Measurements from ENCODE around the gene RERG. TPM values are rescaled to one million over a fixed set of nuclear protein-coding genes. Genes with fewer than 3 reads are reported as not detected.

RERG gene
- total RNA-seq, 2 experiments from 2014 or later: not detected

GRCh38 chr12:15165012-15165659, 56.1 kb downstream of the RERG start:
- TF ChIP-seq EZH2phosphoT487 (IDR thresholded peaks at IDR 0.05; ENCODE audit: borderline replicate concordance, low read depth, low read length): no peak
- TF ChIP-seq CTCF (conservative IDR thresholded peaks at IDR 0.05; ENCODE audit: low read length): no peak
- Histone ChIP-seq H3K27ac (ENCODE audit: low read depth, low read length, poor library complexity, severe bottlenecking) (no peak overlapping the region), H3K79me2 (ENCODE audit: insufficient read depth, low read depth, low read length) (no peaks in the 10 kb centered on the region), H3K4me1 (ENCODE audit: insufficient read depth, low read length, poor library complexity, severe bottlenecking) (no peaks in the 10 kb centered on the region), H3K9me2 (ENCODE audit: insufficient read depth, low read length) (no peaks in the 10 kb centered on the region), H3K4me2 (ENCODE audit: low read length) (no peak overlapping the region), H3K4me3 (ENCODE audit: low read depth, low read length, poor library complexity, severe bottlenecking) (no peak overlapping the region), H2AFZ (ENCODE audit: low read length) (no peak overlapping the region), H3K9me3 (ENCODE audit: low read length) (no peaks in the 10 kb centered on the region), H4K20me1 (ENCODE audit: insufficient read depth, low read length) (no peaks in the 10 kb centered on the region), H3K36me3 (ENCODE audit: insufficient read depth, low read length) (no peaks in the 10 kb centered on the region)
- DNase-seq (ENCODE audit: low spot score): no peak
- ChIA-PET POLR2A (no interaction called here), CTCF (ENCODE audit: unreplicated experiment) (no interaction called here)
- intact Hi-C loops (cut with micrococcal nuclease; ENCODE audit: unreplicated experiment): no loop called here
- BruUV-seq (replicated peaks): no TSS peak

- BruUV-seq (replicated peaks): no TSS peak
- Histone ChIP-seq H2AFZ (ENCODE audit: low read length) (no peak overlapping the region), H3K9me2 (ENCODE audit: insufficient read depth, low read length) (no peaks in the 10 kb centered on the region), H4K20me1 (ENCODE audit: insufficient read depth, low read length) (no peaks in the 10 kb centered on the region), H3K4me3 (ENCODE audit: low read depth, low read length, poor library complexity, severe bottlenecking) (no peak overlapping the region), H3K36me3 (ENCODE audit: insufficient read depth, low read length) (no peaks in the 10 kb centered on the region), H3K9me3 (ENCODE audit: low read length) (no peaks in the 10 kb centered on the region), H3K4me1 (ENCODE audit: insufficient read depth, low read length, poor library complexity, severe bottlenecking) (no peaks in the 10 kb centered on the region), H3K27ac (ENCODE audit: low read depth, low read length, poor library complexity, severe bottlenecking) (no peak overlapping the region), H3K4me2 (ENCODE audit: low read length) (no peak overlapping the region), H3K79me2 (ENCODE audit: insufficient read depth, low read depth, low read length) (no peaks in the 10 kb centered on the region)
- POLR2A ChIA-PET: interaction anchor here (0.5 kb wide), 1 partner anchor 38 kb away, joined by 3 read pairs; no protein-coding TSS in a partner anchor
- CTCF ChIA-PET (ENCODE audit: unreplicated experiment): no interaction called here
- intact Hi-C loops (cut with micrococcal nuclease; ENCODE audit: unreplicated experiment): no loop called here
- no peak for DNase-seq (ENCODE audit: low spot score)
- no peak for TF ChIP-seq EZH2phosphoT487 (IDR thresholded peaks at IDR 0.05; ENCODE audit: borderline replicate concordance, low read depth, low read length)
- TF ChIP-seq CTCF (conservative IDR thresholded peaks at IDR 0.05; ENCODE audit: low read length): no peak
Observed at GRCh38 chr12:15163030-15163976, 57.9 kb downstream of the RERG start.

All from OCI-LY7 (cell line).